HG03196 (cell line): ENCODE data around the gene MEGF8.

Source experiments
- ATAC-seq: cut with Tn5 transposase; IDR thresholded peaks from one replicate; pipeline ENCODE4 v1.9.1; 2021; ENCODE audit not compliant: unreplicated experiment

The MEGF8 gene

GRCh38 chr19:42325308-42325895 lies at the start of gene MEGF8:
Gene MEGF8 (plus strand): TSS chr19:42325635. CDS start chr19:42326244, 609 bp downstream.
- peak; percentile 91 for ATAC-seq

- ATAC-seq: no peak
These were observed 49.2 kb upstream of the MEGF8 start for GRCh38 chr19:42276284-42276683.

- no peak for ATAC-seq
These were observed 48.6 kb upstream of the MEGF8 start for GRCh38 chr19:42276821-42277220.

- ATAC-seq: no peak
These were observed 47.5 kb upstream of the MEGF8 start for GRCh38 chr19:42277821-42278451.

GRCh38 chr19:42278452-42279154 lies 46.8 kb upstream of the MEGF8 start:
- no peak for ATAC-seq

GRCh38 chr19:42279155-42279901 lies 46.1 kb upstream of the MEGF8 start:
- ATAC-seq: no peak

- no peak for ATAC-seq
These were observed 45.3 kb upstream of the MEGF8 start for GRCh38 chr19:42279902-42280814.

- no peak for ATAC-seq
These were observed 44.7 kb upstream of the MEGF8 start for GRCh38 chr19:42280815-42281145.

GRCh38 chr19:42281146-42281826 lies 44.1 kb upstream of the MEGF8 start:
- no peak for ATAC-seq

- no peak for ATAC-seq
These were observed 43.3 kb upstream of the MEGF8 start for GRCh38 chr19:42281827-42282762.

GRCh38 chr19:42282819-42283187 lies 42.6 kb upstream of the MEGF8 start:
- ATAC-seq: no peak

- ATAC-seq: peak; percentile 44
These were observed 42.0 kb upstream of the MEGF8 start for GRCh38 chr19:42283188-42284065.

GRCh38 chr19:42284066-42284501 lies 41.4 kb upstream of the MEGF8 start:
- peak; percentile 21 for ATAC-seq

- no peak for ATAC-seq
These were observed 40.7 kb upstream of the MEGF8 start for GRCh38 chr19:42284591-42285341.

GRCh38 chr19:42285541-42285941 lies 39.9 kb upstream of the MEGF8 start:
- no peak for ATAC-seq

- ATAC-seq: no peak
These were observed 39.5 kb upstream of the MEGF8 start for GRCh38 chr19:42285988-42286348.

- no peak for ATAC-seq
These were observed 39.0 kb upstream of the MEGF8 start for GRCh38 chr19:42286349-42287016.
